Erythroblast (primary cell): ENCODE results near the gene MED22.
"Not testable (repeated sequence)": the region's sequence is repeated elsewhere in the genome, so short reads cannot be mapped to it uniquely, and the experiment has no call there.

Source experiments
- DNase-seq, 2 experiments: peaks; one replicate each; lab custom pipeline; 2025; lab: John Stamatoyannopoulos, UW
- GATA1 ChIP-seq: IDR thresholded peaks from 2 replicates; pipeline ENCODE4 v1.6.1; 2011; ENCODE audit warnings: low read depth, mild to moderate bottlenecking, control low read depth, low read length, moderate library complexity
- POLR2A ChIP-seq: IDR thresholded peaks from 2 replicates; pipeline ENCODE4 v1.6.1; 2011; ENCODE audit warnings: mild to moderate bottlenecking, low read length

MED22 gene

GRCh38 chr9:133304158-133304470, 43.8 kb downstream of the MED22 start:
- no peak for TF ChIP-seq GATA1
- TF ChIP-seq POLR2A = no peak
- no peak for DNase-seq

GRCh38 chr9:133303266-133304157, 44.4 kb downstream of the MED22 start:
- DNase-seq = no peak
- TF ChIP-seq POLR2A = no peak
- no peak for TF ChIP-seq GATA1

- DNase-seq = no peak
- TF ChIP-seq POLR2A (no peak), GATA1 (no peak)
These were observed 46.4 kb downstream of the MED22 start for GRCh38 chr9:133301253-133302230.

- not testable (repeated sequence) for DNase-seq
These were observed 47.9 kb downstream of the MED22 start for GRCh38 chr9:133299996-133300395.

GRCh38 chr9:133294257-133294656, 53.7 kb downstream of the MED22 start:
- no peak for TF ChIP-seq POLR2A
- no peak for TF ChIP-seq GATA1
- no peak for DNase-seq

- no peak for DNase-seq
- TF ChIP-seq POLR2A = no peak
- TF ChIP-seq GATA1 = no peak
These were observed 57.1 kb downstream of the MED22 start for GRCh38 chr9:133290751-133291302.
